Measurements from ENCODE around the gene CCER1.

CCER1 gene

GRCh38 chr12:90979019-90979418 lies 24.0 kb upstream of the CCER1 start:
- no peak overlapping the region for H3K4me3 ChIP-seq (ENCODE audit: low read length)
- TF ChIP-seq ZNF274 (IDR thresholded peaks at IDR 0.05; ENCODE audit: low read depth, low read length), result no peak

- TF ChIP-seq ZNF274 (IDR thresholded peaks at IDR 0.05; ENCODE audit: low read depth, low read length), result no peak
- H3K4me3 ChIP-seq (ENCODE audit: low read length), result no peak overlapping the region
Measured at GRCh38 chr12:90978117-90978770, 23.3 kb upstream of the CCER1 start.

GRCh38 chr12:90977224-90977623 lies 22.2 kb upstream of the CCER1 start:
- H3K4me3 ChIP-seq (ENCODE audit: low read length), result no peak overlapping the region
- no peak for TF ChIP-seq ZNF274 (IDR thresholded peaks at IDR 0.05; ENCODE audit: low read depth, low read length)

GRCh38 chr12:90974286-90974685 lies 19.3 kb upstream of the CCER1 start:
- no peak overlapping the region for H3K4me3 ChIP-seq (ENCODE audit: low read length)
- TF ChIP-seq ZNF274 (IDR thresholded peaks at IDR 0.05; ENCODE audit: low read depth, low read length), result no peak

- no peak for TF ChIP-seq ZNF274 (IDR thresholded peaks at IDR 0.05; ENCODE audit: low read depth, low read length)
- H3K4me3 ChIP-seq (ENCODE audit: low read length), result no peak overlapping the region
Measured at GRCh38 chr12:90972226-90972625, 17.2 kb upstream of the CCER1 start.

- H3K4me3 ChIP-seq (ENCODE audit: low read length), result no peak overlapping the region
- TF ChIP-seq ZNF274 (IDR thresholded peaks at IDR 0.05; ENCODE audit: low read depth, low read length), result no peak
Measured at GRCh38 chr12:90970911-90971310, 15.9 kb upstream of the CCER1 start.

GRCh38 chr12:90970471-90970870 lies 15.5 kb upstream of the CCER1 start:
- no peak for TF ChIP-seq ZNF274 (IDR thresholded peaks at IDR 0.05; ENCODE audit: low read depth, low read length)
- no peak overlapping the region for H3K4me3 ChIP-seq (ENCODE audit: low read length)

- no peak for TF ChIP-seq ZNF274 (IDR thresholded peaks at IDR 0.05; ENCODE audit: low read depth, low read length)
- no peak overlapping the region for H3K4me3 ChIP-seq (ENCODE audit: low read length)
Measured at GRCh38 chr12:90969851-90970250, 14.9 kb upstream of the CCER1 start.

- no peak for TF ChIP-seq ZNF274 (IDR thresholded peaks at IDR 0.05; ENCODE audit: low read depth, low read length)
Measured at GRCh38 chr12:90969346-90969745, 14.4 kb upstream of the CCER1 start.

GRCh38 chr12:90965204-90965603 lies 10.2 kb upstream of the CCER1 start:
- no peak overlapping the region for H3K4me3 ChIP-seq (ENCODE audit: low read length)
- TF ChIP-seq ZNF274 (IDR thresholded peaks at IDR 0.05; ENCODE audit: low read depth, low read length), result no peak

More at GRCh38 chr12:90969346-90969745, 14.4 kb upstream of the CCER1 start:
- H3K4me3 ChIP-seq (ENCODE audit: low read length), result no peak overlapping the region

- no peak overlapping the region for H3K4me3 ChIP-seq (ENCODE audit: low read length)
- TF ChIP-seq ZNF274 (IDR thresholded peaks at IDR 0.05; ENCODE audit: low read depth, low read length), result no peak
Measured at GRCh38 chr12:90964616-90965015, 9.6 kb upstream of the CCER1 start.

GRCh38 chr12:90963946-90964345 lies 9.0 kb upstream of the CCER1 start:
- H3K4me3 ChIP-seq (ENCODE audit: low read length), result no peak overlapping the region
- TF ChIP-seq ZNF274 (IDR thresholded peaks at IDR 0.05; ENCODE audit: low read depth, low read length), result no peak

GRCh38 chr12:90961154-90961553 lies 6.2 kb upstream of the CCER1 start:
- TF ChIP-seq ZNF274 (IDR thresholded peaks at IDR 0.05; ENCODE audit: low read depth, low read length), result no peak
- no peak overlapping the region for H3K4me3 ChIP-seq (ENCODE audit: low read length)

- H3K4me3 ChIP-seq (ENCODE audit: low read length), result no peak overlapping the region
- TF ChIP-seq ZNF274 (IDR thresholded peaks at IDR 0.05; ENCODE audit: low read depth, low read length), result no peak
Measured at GRCh38 chr12:90959538-90960139, 4.7 kb upstream of the CCER1 start.

- no peak overlapping the region for H3K4me3 ChIP-seq (ENCODE audit: low read length)
- TF ChIP-seq ZNF274 (IDR thresholded peaks at IDR 0.05; ENCODE audit: low read depth, low read length), result no peak
Measured at GRCh38 chr12:90959032-90959431, 4.1 kb upstream of the CCER1 start.

- H3K4me3 ChIP-seq (ENCODE audit: low read length), result no peak overlapping the region
- TF ChIP-seq ZNF274 (IDR thresholded peaks at IDR 0.05; ENCODE audit: low read depth, low read length), result no peak
Measured at GRCh38 chr12:90958347-90958746, 3.4 kb upstream of the CCER1 start.

Data from GM08714 (cell line).